K562 (cell line): ENCODE data around the gene RUNX1. TPM values are rescaled to one million over a fixed set of nuclear protein-coding genes. Genes with fewer than 3 reads are reported as not detected.

Experiments used
- ASH1L ChIP-seq: fragments of 450-650 bp; IDR thresholded peaks from 2 replicates; pipeline ENCODE4 v1.6.1; 2018; ENCODE audit warnings: borderline replicate concordance, mild to moderate bottlenecking, low read depth; ENCODE audit not compliant: partially characterized antibody
- EGR1 ChIP-seq: fragments of 450-650 bp; conservative IDR thresholded peaks from 2 replicates; pipeline ENCODE4 v1.6.1; 2017; ENCODE audit warnings: mild to moderate bottlenecking
- ELF4 ChIP-seq: fragments of 450-650 bp; formaldehyde crosslinking; IDR thresholded peaks from 2 replicates; pipeline ENCODE4 v1.4.0; 2022; ENCODE audit warnings: missing genetic modification characterization
- ESRRB ChIP-seq: fragments of 250-450 bp; sonication (Bioruptor Pico); IDR thresholded peaks from 2 replicates; pipeline ENCODE4 v1.5.0; 2020; ENCODE audit warnings: mild to moderate bottlenecking, moderate library complexity, borderline replicate concordance
- ETV5 ChIP-seq: sonication (generic); formaldehyde crosslinking; IDR thresholded peaks from 2 replicates; pipeline ENCODE4 v1.4.0; 2020; ENCODE audit warnings: low read depth, mild to moderate bottlenecking, missing genetic modification reagents
- FUS ChIP-seq: fragments of 200-400 bp; formaldehyde crosslinking; optimal IDR thresholded peaks from 2 replicates; pipeline ENCODE3; 2017; ENCODE audit warnings: low read depth, low read length
- GTF2B ChIP-seq: IDR thresholded peaks from 2 replicates; pipeline ENCODE4 v1.6.1; 2011; ENCODE audit not compliant: insufficient read length; ENCODE audit errors: extremely low read depth
- HNRNPUL1 ChIP-seq: fragments of 200-400 bp; formaldehyde crosslinking; IDR thresholded peaks from 2 replicates; pipeline ENCODE4 v1.6.1; 2017; ENCODE audit warnings: low read length
- ID3 ChIP-seq, 2 experiments: fragments of 250-450 bp in 1 of 2; fragments of 450-650 bp in 1 of 2; sonication (Bioruptor Pico) in 1 of 2; IDR thresholded peaks; 2 replicates each; pipeline versions ENCODE4 v1.6.1 to v1.8.0; 2016 to 2021; ENCODE audit warnings: mild to moderate bottlenecking in 2 of 2, moderate library complexity in 2 of 2, missing compliant biosample characterization in 1 of 2, missing genetic modification characterization in 1 of 2
- NFIC ChIP-seq: fragments of 450-650 bp; IDR thresholded peaks from 2 replicates; pipeline ENCODE4 v1.6.1; 2017; ENCODE audit warnings: mild to moderate bottlenecking, inconsistent platforms
- NONO ChIP-seq, 2 experiments: fragments of 200-400 bp in 1 of 2; fragments of 450-650 bp in 1 of 2; formaldehyde crosslinking in 1 of 2; IDR thresholded peaks; 2 replicates each; pipeline ENCODE4 v1.6.1; 2017; ENCODE audit warnings: low read depth in 2 of 2, mild to moderate bottlenecking in 2 of 2, moderate library complexity in 2 of 2, low read length in 1 of 2
- PHB2 ChIP-seq: fragments of 450-650 bp; IDR thresholded peaks from 2 replicates; pipeline ENCODE4 v1.6.1; 2017; ENCODE audit warnings: low read depth
- PHF21A ChIP-seq: fragments of 450-650 bp; IDR thresholded peaks from 2 replicates; pipeline ENCODE4 v1.6.1; 2017; ENCODE audit warnings: low read depth, borderline replicate concordance
- RBM14 ChIP-seq: fragments of 200-400 bp; formaldehyde crosslinking; IDR thresholded peaks from 2 replicates; pipeline ENCODE4 v1.6.1; 2018; ENCODE audit warnings: low read depth, mild to moderate bottlenecking, low read length, moderate library complexity, borderline replicate concordance; ENCODE audit not compliant: insufficient read depth
- RFX1 ChIP-seq: fragments of 450-650 bp; IDR thresholded peaks from 2 replicates; pipeline ENCODE4 v1.6.1; 2016; ENCODE audit warnings: mild to moderate bottlenecking, moderate library complexity
- SLC30A9 ChIP-seq: fragments of 250-450 bp; sonication (Bioruptor Pico); IDR thresholded peaks from 2 replicates; pipeline ENCODE4 v1.8.0; 2022; ENCODE audit warnings: mild to moderate bottlenecking, moderate library complexity
- SOX6 ChIP-seq: fragments of 450-650 bp; IDR thresholded peaks from 2 replicates; pipeline ENCODE4 v1.6.1; 2014; ENCODE audit warnings: mild to moderate bottlenecking
- SRF ChIP-seq, 2 experiments: fragments of 250-450, 450-650 bp in 1 of 2; sonication (Bioruptor Pico) in 1 of 2; sonication (generic) in 1 of 2; formaldehyde crosslinking; IDR thresholded peaks; 2 replicates each; pipeline versions ENCODE4 v1.5.0 to v1.5.1; 2020 to 2022; ENCODE audit warnings: mild to moderate bottlenecking in 1 of 2, missing genetic modification reagents in 1 of 2
- TARDBP ChIP-seq: fragments of 450-650 bp; IDR thresholded peaks from 2 replicates; pipeline ENCODE4 v1.6.1; 2016
- TSC22D4 ChIP-seq: fragments of 450-650 bp; IDR thresholded peaks from 2 replicates; pipeline ENCODE4 v1.6.1; 2016; ENCODE audit warnings: missing genetic modification characterization, missing biosample characterization, control low read depth
- ZBTB9 ChIP-seq: fragments of 450-650 bp; formaldehyde crosslinking; IDR thresholded peaks from 2 replicates; pipeline ENCODE4 v1.4.0; 2020; ENCODE audit warnings: mild to moderate bottlenecking, moderate library complexity
- ZNF184 ChIP-seq: sonication (generic); formaldehyde crosslinking; IDR thresholded peaks from 2 replicates; pipeline ENCODE4 v1.5.0; 2020; ENCODE audit warnings: missing genetic modification reagents
- ZNF445 ChIP-seq: fragments of 250-450 bp; sonication (Bioruptor Pico); IDR thresholded peaks from 2 replicates; pipeline ENCODE4 v1.4.0; 2020; ENCODE audit warnings: low read depth, mild to moderate bottlenecking, moderate library complexity
- ZNF507 ChIP-seq: conservative IDR thresholded peaks from 2 replicates; pipeline ENCODE4 v1.6.1; 2017; ENCODE audit warnings: missing genetic modification characterization, missing compliant biosample characterization
- ZSCAN29 ChIP-seq: fragments of 450-650 bp; IDR thresholded peaks from 2 replicates; pipeline ENCODE4 v1.6.1; 2017
- polyA plus RNA-seq, 8 experiments: library from polyadenylated mRNA; depleted of rRNA in 4 of 8; stranded (reverse) in 5 of 8; unstranded in 3 of 8; fragments of >200 nt; fragmentation: Nextera tagmentation in 2 of 8; fragmentation: Illumina TruSeq in 1 of 8; extraction: Ambion mirVana in 2 of 8; extraction: Trizol in 1 of 8; gene quantifications; 2 replicates each; pipeline versions ENCODE4 v1.2.1 to v1.2.3, GENCODE V29; 2011 to 2014; ENCODE audit warnings: inconsistent platforms in 1 of 8, missing spikeins in 1 of 8
- total RNA-seq, 7 experiments: library from RNA; depleted of rRNA in 6 of 7; stranded (reverse); fragments of >200 nt in 6 of 7; fragmentation: Illumina TruSeq in 2 of 7; extraction: Trizol in 2 of 7; gene quantifications; 2 replicates each; pipeline versions ENCODE4 v1.2.1 to v1.2.3, GENCODE V29; 2011 to 2021; ENCODE audit warnings: low replicate concordance in 1 of 7
- TF ChIP-seq, protein P1 (sequence below): IDR thresholded peaks from 3 replicates; pipeline ENCODE4 v1.6.1; 2011; ENCODE audit warnings: borderline replicate concordance, mild to moderate bottlenecking; ENCODE audit not compliant: insufficient read length, insufficient read depth

RUNX1 gene
- total and polyA plus RNA-seq, 9 of the 15 experiments (the other 6 are each of a cell fraction or from before 2014, with no cell fraction given) = 2.2 to 68.6 (median 17.8) TPM

DNA sequence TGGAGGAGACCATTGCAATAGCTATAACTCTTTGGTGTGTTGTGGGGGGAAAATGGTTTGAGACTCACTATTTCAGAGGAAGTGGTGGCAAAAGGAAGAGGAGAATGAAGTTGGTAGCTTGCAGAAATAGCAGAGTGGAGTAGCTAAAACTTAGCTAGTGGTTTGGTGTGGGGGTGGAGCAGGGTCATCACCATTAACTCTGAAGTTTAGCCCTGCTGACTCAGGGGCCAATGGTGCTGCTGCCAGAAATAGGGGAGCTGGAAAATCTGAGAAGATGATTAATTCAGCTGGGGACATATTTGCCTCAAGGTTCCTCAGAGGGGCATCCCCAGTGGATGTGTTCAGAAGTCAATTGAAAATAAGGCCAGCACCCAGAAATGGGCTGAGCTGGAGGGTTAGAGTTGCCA, 65.4 kb downstream of the RUNX1 start (continued):
- TF ChIP-seq ZBTB9 (CRISPR knock-in tag) = no peak
- no peak for TF ChIP-seq SOX6
- TF ChIP-seq PHB2 = no peak
- no peak for TF ChIP-seq ZSCAN29
- no peak for TF ChIP-seq ETV5 (CRISPR knock-in tag)
- TF ChIP-seq ZNF507 (tag) = no peak
- no peak for TF ChIP-seq HNRNPUL1
- no peak for TF ChIP-seq GTF2B
- TF ChIP-seq NFIC = peak; percentile 38; the same call in 1 of the 2 replicates
- no peak for TF ChIP-seq ESRRB (CRISPR knock-in tag)
- no peak for TF ChIP-seq ELF4 (CRISPR knock-in tag)
- no peak for TF ChIP-seq ZNF445 (CRISPR knock-in tag)
- TF ChIP-seq RBM14 = no peak
- TF ChIP-seq ID3 (CRISPR knock-in tag; IDR thresholded peaks at IDR 0.05) = no peak
- TF ChIP-seq ID3 (tag; IDR thresholded peaks at IDR 0.05) = no peak
- TF ChIP-seq, protein P1, sequence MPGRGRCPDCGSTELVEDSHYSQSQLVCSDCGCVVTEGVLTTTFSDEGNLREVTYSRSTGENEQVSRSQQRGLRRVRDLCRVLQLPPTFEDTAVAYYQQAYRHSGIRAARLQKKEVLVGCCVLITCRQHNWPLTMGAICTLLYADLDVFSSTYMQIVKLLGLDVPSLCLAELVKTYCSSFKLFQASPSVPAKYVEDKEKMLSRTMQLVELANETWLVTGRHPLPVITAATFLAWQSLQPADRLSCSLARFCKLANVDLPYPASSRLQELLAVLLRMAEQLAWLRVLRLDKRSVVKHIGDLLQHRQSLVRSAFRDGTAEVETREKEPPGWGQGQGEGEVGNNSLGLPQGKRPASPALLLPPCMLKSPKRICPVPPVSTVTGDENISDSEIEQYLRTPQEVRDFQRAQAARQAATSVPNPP = no peak
- TF ChIP-seq RFX1 = no peak
- TF ChIP-seq TARDBP = no peak
- no peak for TF ChIP-seq FUS
- TF ChIP-seq TSC22D4 (tag) = no peak
- TF ChIP-seq PHF21A = peak; percentile 93; the same call in 1 of the 2 replicates
- no peak for TF ChIP-seq NONO (IDR thresholded peaks at IDR 0.05; ENCODE audit: low read depth in 2 of 2, low read length in 1 of 2)
- TF ChIP-seq SRF (CRISPR knock-in tag; IDR thresholded peaks at IDR 0.05) = no peak
- no peak for TF ChIP-seq ASH1L
- no peak for TF ChIP-seq ZNF184 (CRISPR knock-in tag)
- no peak for TF ChIP-seq SLC30A9 (CRISPR knock-in tag)
- TF ChIP-seq EGR1 = peak; percentile 84
